Ovary (tissue), 3 donors: ENCODE results near the gene RSPH3.

Experiments used
- CTCF ChIP-seq, 3 donors: fragments of 450-650 bp in 2 of 3; fragments of 200-600 bp in 1 of 3; IDR thresholded peaks; one replicate each; pipeline versions ENCODE4 v1.5.1 to v1.8.0; 2016 to 2022; ENCODE audit warnings: antibody characterized with exemption in 3 of 3, mild to moderate bottlenecking in 1 of 3
- POLR2A ChIP-seq: fragments of 450-650 bp; IDR thresholded peaks from one replicate; pipeline ENCODE4 v1.6.1; 2017; ENCODE audit warnings: antibody characterized with exemption, mild to moderate bottlenecking, moderate library complexity
- donor health status: DM: no; HTN: no; CAD: no.

- no peak for TF ChIP-seq POLR2A
- no peak for TF ChIP-seq CTCF (IDR thresholded peaks at IDR 0.05)
These were observed 11.5 kb downstream of the RSPH3 start for GRCh38 chr6:158988477-158988876.
